ENCODE measurements around the gene LMLN.
A peak's percentile ranks its signal among the peaks of the same experiment; 100 is the strongest.
"Not testable (repeated sequence)": the region's sequence is repeated elsewhere in the genome, so short reads cannot be mapped to it uniquely, and the experiment has no call there.

The LMLN gene

DNA sequence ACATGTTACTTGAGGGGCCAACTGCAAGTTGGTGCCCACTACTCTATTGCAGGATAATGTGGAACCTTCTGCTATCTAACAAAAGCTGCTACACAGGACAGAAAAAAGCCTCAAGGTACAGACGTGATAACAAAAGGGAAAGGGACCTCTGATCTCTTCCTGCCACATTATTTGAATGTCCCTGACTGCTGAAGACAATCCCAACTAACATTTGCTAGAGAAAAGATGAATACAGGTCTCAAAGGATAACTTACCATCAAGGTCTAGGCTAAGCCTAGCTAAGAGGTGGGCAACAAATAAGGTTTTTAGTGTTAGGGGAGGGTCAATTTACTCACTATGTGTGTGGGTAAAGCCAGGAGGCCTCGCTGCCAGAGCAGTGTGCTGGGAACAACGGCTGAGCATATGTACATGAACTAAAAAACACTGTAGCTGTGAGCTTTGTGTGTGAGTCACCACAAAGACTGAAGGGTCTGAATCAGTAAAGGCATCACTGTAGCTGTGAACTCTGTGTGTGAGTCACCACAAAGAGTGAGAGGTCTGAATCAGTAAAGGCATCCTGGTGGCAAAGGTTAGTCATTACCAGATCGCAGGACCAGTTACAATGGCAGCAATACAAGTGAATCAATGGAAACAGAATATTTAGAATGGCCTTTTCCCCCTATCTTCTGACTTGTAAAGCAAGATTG is 111.7 kb downstream of the LMLN start:
- H3K36me3 ChIP-seq (ENCODE audit: control insufficient read depth, insufficient read depth, low read length), result no peaks in the 10 kb centered on the region
- no peak overlapping the region for H3K4me3 ChIP-seq (ENCODE audit: low read length)
- no peaks in the 10 kb centered on the region for H3K27me3 ChIP-seq (ENCODE audit: control insufficient read depth, insufficient read depth, low read length)
- H3K4me1 ChIP-seq (ENCODE audit: control insufficient read depth, insufficient read depth, low read length), result no peaks in the 10 kb centered on the region
- no peak overlapping the region for H3K9ac ChIP-seq (ENCODE audit: low read length)
- no peak overlapping the region for H3K27ac ChIP-seq (ENCODE audit: low read depth, low read length)

DNA sequence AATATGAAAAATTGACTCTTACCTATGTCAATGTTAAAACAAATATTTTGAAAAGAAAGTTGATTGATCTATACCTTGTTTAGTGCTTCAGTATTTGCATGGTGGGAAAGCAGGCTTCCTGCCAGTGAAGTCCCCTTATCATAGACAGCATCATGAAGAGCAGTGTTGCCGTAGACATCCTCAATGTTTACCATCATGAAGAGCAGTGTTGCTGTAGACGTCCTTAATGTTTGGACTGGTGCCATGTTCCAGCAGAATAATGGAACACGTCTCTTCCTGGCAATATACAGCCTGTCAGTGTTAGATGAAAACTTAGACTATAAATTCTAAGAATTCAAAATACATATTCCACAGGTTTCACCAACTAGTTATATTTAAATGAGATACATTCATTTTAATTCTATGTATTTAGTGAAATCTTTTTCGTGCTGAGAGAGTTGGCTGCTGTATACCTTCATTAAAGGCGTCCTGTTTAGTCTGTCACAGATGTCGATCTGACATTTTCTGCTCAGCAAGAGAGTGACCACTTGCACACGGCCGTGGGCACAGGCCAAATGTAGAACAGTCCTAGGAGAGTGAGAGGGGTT is 116.8 kb downstream of the LMLN start:
- H3K36me3 ChIP-seq (ENCODE audit: control insufficient read depth, insufficient read depth, low read length), result no peaks in the 10 kb centered on the region
- no peak overlapping the region for H3K9ac ChIP-seq (ENCODE audit: low read length)
- no peak overlapping the region for H3K4me3 ChIP-seq (ENCODE audit: low read length)
- no peaks in the 10 kb centered on the region for H3K4me1 ChIP-seq (ENCODE audit: control insufficient read depth, insufficient read depth, low read length)
- no peak overlapping the region for H3K27ac ChIP-seq (ENCODE audit: low read depth, low read length)
- peaks cover 21% of the 10 kb centered on the region for H3K27me3 ChIP-seq (ENCODE audit: control insufficient read depth, insufficient read depth, low read length)

DNA sequence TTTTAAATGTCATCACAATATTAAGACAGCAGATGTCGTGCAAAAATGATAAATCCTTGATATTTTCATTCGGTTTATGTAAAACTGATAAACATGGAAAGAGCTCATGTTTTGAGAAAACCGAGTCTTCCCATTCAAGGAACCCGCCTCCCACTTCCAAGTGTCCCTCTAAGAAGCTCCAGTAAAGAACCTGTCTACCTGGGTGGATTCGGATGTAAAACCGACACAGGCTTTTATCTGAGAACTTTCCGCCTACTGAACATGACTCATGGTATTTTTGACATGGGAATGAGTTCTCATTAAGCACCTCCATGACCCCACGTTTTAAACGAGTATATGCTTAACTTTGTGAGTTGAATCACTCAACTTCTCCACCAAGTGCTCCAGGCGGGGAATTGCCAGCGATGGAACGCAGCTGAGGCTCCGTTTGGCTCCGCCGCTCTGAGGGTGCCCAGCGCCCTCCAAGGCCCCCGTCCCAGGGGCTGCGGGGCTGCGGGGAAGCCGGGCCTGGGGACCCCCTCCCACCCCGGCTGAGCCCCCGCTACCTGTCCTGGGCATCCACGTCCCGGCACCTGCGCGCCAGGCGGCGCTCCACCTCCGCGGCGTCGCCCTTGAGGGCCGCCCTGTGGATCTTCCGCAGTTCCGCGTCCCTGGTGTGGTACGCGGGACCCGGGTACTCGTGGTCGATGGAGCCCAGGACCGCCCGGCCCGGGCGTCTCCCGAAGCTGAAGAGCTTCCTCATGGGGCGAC is 119.9 kb downstream of the LMLN start:
- Histone ChIP-seq H3K4me1 (ENCODE audit: control insufficient read depth, insufficient read depth, low read length) (no peaks in the 10 kb centered on the region), H3K27me3 (ENCODE audit: control insufficient read depth, insufficient read depth, low read length) (peaks cover 21% of the 10 kb centered on the region), H3K27ac (ENCODE audit: low read depth, low read length) (no peak overlapping the region), H3K36me3 (ENCODE audit: control insufficient read depth, insufficient read depth, low read length) (no peaks in the 10 kb centered on the region), H3K9ac (ENCODE audit: low read length) (no peak overlapping the region), H3K4me3 (ENCODE audit: low read length) (peak overlapping the region; percentile 62)

DNA sequence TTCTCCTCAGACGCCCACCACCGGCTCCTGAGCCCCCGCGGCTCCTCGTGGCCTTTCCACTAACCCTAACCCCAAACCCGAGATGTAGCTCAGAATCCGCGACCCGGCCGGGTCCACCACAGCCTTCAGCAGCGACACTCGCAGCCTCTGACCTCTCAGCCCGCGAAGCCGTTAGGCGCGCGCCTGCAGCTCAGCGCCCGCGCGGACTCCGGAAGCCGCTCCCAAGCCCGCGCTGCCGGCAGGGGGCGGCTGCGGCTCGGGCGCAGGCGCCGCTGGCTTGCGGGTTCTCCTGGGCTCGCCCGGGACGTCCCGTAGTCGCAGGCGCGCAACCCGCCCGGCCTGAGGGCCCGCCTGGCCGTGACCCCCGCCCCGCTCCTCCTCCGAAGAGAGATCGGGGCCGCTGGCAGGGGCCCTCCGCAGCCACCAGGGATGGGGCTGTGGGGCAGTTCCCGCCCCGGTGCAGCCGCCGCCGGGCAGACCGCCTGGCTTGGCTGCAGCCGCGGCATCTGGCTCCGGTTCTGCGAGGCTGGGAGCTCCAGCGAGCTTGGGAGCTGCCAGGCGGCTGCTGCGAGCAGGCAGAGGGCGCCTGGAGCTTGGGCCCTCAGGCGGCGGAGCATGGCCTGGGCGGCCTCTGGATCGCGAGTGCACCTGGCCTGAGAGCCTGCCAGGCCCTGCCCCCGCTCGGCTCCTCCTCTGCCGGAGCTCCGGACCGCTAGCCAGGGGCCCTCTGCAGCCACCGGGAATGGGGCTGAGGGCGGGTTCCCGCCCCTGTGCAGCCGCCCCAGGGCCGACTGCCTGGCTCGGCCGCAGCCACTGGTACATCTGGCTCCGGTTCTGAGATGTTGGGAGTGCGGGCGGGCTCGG is 120.7 kb downstream of the LMLN start:
- peak overlapping the region; percentile 62 for H3K4me3 ChIP-seq (ENCODE audit: low read length)
- no peak overlapping the region for H3K27ac ChIP-seq (ENCODE audit: low read depth, low read length)
- no peak overlapping the region for H3K9ac ChIP-seq (ENCODE audit: low read length)
- no peaks in the 10 kb centered on the region for H3K4me1 ChIP-seq (ENCODE audit: control insufficient read depth, insufficient read depth, low read length)
- H3K36me3 ChIP-seq (ENCODE audit: control insufficient read depth, insufficient read depth, low read length), result no peaks in the 10 kb centered on the region
- peaks cover 21% of the 10 kb centered on the region for H3K27me3 ChIP-seq (ENCODE audit: control insufficient read depth, insufficient read depth, low read length)

DNA sequence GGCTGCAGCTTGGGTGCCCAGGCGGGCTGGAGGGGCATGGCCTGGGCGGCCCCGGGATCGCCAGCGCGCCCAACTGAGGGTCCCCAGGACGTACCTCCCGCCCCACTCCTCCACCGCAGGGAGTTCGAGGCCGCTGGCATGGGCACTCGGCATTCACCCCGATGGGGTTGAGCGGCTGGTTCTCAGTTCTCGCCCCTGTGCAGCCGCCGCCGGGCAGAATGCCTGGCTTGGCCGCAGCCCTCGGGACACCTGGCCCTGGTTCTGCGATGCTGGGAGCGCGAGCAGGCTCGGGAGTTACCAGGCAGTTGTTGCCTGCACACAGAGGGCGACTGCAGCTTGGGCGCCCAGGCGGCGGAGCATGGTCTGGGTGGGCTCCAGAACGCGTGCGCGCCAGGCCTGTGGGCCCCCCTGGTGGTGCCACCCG is 121.4 kb downstream of the LMLN start:
- no peak overlapping the region for H3K9ac ChIP-seq (ENCODE audit: low read length)
- no peak overlapping the region for H3K27ac ChIP-seq (ENCODE audit: low read depth, low read length)
- no peaks in the 10 kb centered on the region for H3K4me1 ChIP-seq (ENCODE audit: control insufficient read depth, insufficient read depth, low read length)
- no peak overlapping the region for H3K4me3 ChIP-seq (ENCODE audit: low read length)
- H3K27me3 ChIP-seq (ENCODE audit: control insufficient read depth, insufficient read depth, low read length), result peaks cover 21% of the 10 kb centered on the region
- no peaks in the 10 kb centered on the region for H3K36me3 ChIP-seq (ENCODE audit: control insufficient read depth, insufficient read depth, low read length)

DNA sequence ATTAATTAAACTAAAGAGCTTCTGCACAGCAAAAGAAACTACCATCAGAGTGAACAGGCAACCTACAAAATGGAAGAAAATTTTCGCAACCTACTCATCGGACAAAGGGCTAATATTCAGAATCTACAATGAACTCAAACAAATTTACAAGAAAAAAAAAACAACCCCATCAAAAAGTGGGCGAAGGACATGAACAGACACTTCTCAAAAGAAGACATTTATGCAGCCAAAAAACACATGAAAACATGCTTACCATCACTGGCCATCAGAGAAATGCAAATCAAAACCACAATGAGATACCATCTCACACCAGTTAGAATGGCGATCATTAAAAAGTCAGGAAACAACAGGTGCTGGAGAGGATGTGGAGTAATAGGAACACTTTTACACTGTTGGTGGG is 122.2 kb downstream of the LMLN start:
- peaks cover 19% of the 10 kb centered on the region for H3K27me3 ChIP-seq (ENCODE audit: control insufficient read depth, insufficient read depth, low read length)
- H3K36me3 ChIP-seq (ENCODE audit: control insufficient read depth, insufficient read depth, low read length); H3K27ac ChIP-seq (ENCODE audit: low read depth, low read length); H3K4me1 ChIP-seq (ENCODE audit: control insufficient read depth, insufficient read depth, low read length); H3K4me3 ChIP-seq (ENCODE audit: low read length); H3K9ac ChIP-seq (ENCODE audit: low read length): not testable (repeated sequence)

DNA sequence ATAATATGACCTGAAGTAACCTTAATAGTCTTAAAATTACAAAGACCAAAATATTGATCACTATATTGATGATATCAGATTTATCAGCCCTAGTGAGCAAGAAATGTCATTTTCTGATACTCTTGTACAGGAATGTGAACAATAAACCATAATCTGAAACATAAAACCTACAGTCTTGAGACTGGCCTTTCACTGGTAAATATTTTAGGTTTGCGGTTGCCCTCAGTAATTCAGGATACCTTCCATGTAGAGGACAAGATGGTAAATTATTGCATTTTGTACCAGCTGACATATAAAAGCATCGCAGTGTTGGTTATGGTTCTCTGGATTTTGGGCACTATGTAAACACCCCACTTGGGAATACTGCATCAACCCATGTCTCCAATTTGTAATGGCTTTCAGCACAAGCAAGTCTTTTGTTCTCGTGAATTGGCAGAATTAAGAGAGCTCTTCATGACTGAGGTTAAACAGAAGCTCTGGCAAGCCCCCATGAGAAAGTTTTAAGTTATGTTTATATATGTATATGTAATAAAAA is 128.5 kb downstream of the LMLN start:
- Histone ChIP-seq H3K36me3 (ENCODE audit: control insufficient read depth, insufficient read depth, low read length) (no peaks in the 10 kb centered on the region), H3K27me3 (ENCODE audit: control insufficient read depth, insufficient read depth, low read length) (no peaks in the 10 kb centered on the region), H3K4me3 (ENCODE audit: low read length) (no peak overlapping the region), H3K9ac (ENCODE audit: low read length) (no peak overlapping the region), H3K27ac (ENCODE audit: low read depth, low read length) (no peak overlapping the region), H3K4me1 (ENCODE audit: control insufficient read depth, insufficient read depth, low read length) (no peaks in the 10 kb centered on the region)

DNA sequence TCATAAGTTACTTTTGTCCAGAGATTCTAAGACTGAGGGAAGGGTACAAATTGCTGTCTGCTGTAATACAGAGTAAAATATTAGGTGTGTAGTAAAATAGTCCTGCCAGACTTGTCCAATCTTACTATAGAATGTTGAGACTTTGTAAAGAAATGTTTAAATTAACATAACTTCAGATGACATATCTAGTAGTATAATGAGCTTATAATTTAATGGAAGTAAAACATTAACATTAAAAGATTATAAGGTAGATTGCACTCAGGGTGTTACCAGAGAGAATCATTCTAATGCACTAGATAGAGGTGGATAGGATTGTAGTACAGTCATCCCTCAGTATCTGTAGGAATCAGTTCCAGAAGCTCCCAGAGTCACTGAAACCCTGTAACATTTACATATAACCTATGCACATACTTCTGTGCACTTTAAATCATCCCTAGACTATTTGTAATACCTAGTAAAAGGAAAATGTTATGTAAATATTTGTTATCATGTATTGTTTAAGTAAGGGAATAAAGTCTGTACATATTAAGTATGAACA is 130.8 kb downstream of the LMLN start:
- no peak overlapping the region for H3K27ac ChIP-seq (ENCODE audit: low read depth, low read length)
- no peaks in the 10 kb centered on the region for H3K27me3 ChIP-seq (ENCODE audit: control insufficient read depth, insufficient read depth, low read length)
- no peaks in the 10 kb centered on the region for H3K4me1 ChIP-seq (ENCODE audit: control insufficient read depth, insufficient read depth, low read length)
- H3K9ac ChIP-seq (ENCODE audit: low read length), result no peak overlapping the region
- H3K4me3 ChIP-seq (ENCODE audit: low read length), result no peak overlapping the region
- H3K36me3 ChIP-seq (ENCODE audit: control insufficient read depth, insufficient read depth, low read length), result no peaks in the 10 kb centered on the region

DNA sequence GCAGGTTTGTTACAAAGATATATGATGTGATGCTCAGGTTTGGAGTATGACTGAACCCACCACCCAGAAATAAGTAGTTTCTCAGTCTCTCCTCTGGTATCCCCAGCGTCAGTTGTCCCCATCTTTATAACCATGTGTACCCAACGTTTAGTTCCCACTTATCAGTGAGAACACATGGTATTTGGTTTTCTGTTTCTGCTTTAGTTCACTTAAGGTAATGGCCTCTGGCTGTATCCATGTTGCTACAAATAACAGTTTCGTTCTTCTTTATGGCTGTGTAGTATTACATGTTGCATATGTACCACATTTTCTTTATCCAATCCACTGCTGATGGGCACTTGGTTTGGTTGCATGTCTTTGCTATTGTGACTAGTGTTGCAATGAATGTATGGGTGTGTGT is 132.3 kb downstream of the LMLN start:
- no peak overlapping the region for H3K9ac ChIP-seq (ENCODE audit: low read length)
- H3K27me3 ChIP-seq (ENCODE audit: control insufficient read depth, insufficient read depth, low read length), result no peaks in the 10 kb centered on the region
- H3K4me3 ChIP-seq (ENCODE audit: low read length), result no peak overlapping the region
- H3K4me1 ChIP-seq (ENCODE audit: control insufficient read depth, insufficient read depth, low read length), result no peaks in the 10 kb centered on the region
- no peaks in the 10 kb centered on the region for H3K36me3 ChIP-seq (ENCODE audit: control insufficient read depth, insufficient read depth, low read length)
- no peak overlapping the region for H3K27ac ChIP-seq (ENCODE audit: low read depth, low read length)

DNA sequence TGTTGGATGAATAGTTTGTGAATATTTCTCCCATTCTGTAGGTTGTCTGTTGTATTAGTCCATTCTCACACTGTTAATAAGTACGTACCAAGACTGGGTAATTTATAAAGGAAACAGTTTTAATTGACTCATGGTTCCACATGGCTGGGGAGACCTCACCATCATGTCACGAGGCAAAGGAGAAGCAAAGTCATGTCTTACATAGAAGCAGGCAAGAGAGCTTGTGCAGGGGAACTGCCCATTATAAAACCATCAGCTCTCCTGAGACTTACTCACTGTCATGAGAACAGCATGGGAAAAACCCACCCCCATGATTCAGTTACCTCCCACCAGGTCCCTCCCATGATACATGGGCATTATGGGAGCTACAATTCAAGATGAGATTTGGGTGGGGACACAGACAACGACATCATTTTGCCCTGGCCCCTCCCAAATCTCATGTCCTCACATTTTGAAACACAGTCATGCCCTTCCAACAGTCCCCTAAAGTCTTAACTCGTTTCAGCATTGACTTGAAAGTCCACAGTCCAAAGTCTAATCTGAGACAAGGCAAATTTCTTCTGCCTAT is 133.2 kb downstream of the LMLN start:
- Histone ChIP-seq H3K27ac (ENCODE audit: low read depth, low read length) (no peak overlapping the region), H3K9ac (ENCODE audit: low read length) (no peak overlapping the region), H3K27me3 (ENCODE audit: control insufficient read depth, insufficient read depth, low read length) (no peaks in the 10 kb centered on the region), H3K36me3 (ENCODE audit: control insufficient read depth, insufficient read depth, low read length) (no peaks in the 10 kb centered on the region), H3K4me3 (ENCODE audit: low read length) (no peak overlapping the region), H3K4me1 (ENCODE audit: control insufficient read depth, insufficient read depth, low read length) (no peaks in the 10 kb centered on the region)
